GM23338 (cell line): ENCODE results near the gene TXNL1. TPM values are rescaled to one million over a fixed set of nuclear protein-coding genes. Genes with fewer than 3 reads are reported as not detected.

ENCODE experiments used
- ATAC-seq: fragments of 200-7000 bp; cut with Tn5 transposase; 3 replicates; pipeline ENCODE4 v1.9.1; 2020
- DNase-seq: peaks from one replicate; pipeline ENCODE4 v3.0.0-alpha.2; 2015; ENCODE audit warnings: low spot score
- H2AFZ ChIP-seq: fragments of 200-600 bp; sonication (generic); 2 replicates; pipeline ENCODE4 v1.8.0; 2016; ENCODE audit warnings: antibody characterized with exemption, mild to moderate bottlenecking, moderate library complexity
- H3F3A ChIP-seq: fragments of 200-600 bp; sonication (generic); replicated peaks from 2 replicates; pipeline ENCODE4 v1.8.0; 2017; ENCODE audit warnings: antibody characterized with exemption, mixed run types, low read depth
- H3K27ac ChIP-seq: fragments of 200-600 bp; sonication (generic); 2 replicates; pipeline ENCODE4 v1.6.1; 2016; ENCODE audit warnings: low read depth
- H3K27me3 ChIP-seq: fragments of 200-600 bp; sonication (generic); 2 replicates; pipeline ENCODE4 v1.8.0; 2016; ENCODE audit warnings: mild to moderate bottlenecking, mixed run types, moderate library complexity; ENCODE audit not compliant: insufficient read depth
- H3K36me3 ChIP-seq: fragments of 200-600 bp; sonication (generic); 2 replicates; pipeline ENCODE4 v1.8.0; 2016; ENCODE audit warnings: mild to moderate bottlenecking; ENCODE audit not compliant: insufficient read depth
- H3K4me1 ChIP-seq: fragments of 200-600 bp; sonication (generic); 2 replicates; pipeline ENCODE4 v1.8.0; 2016; ENCODE audit warnings: mild to moderate bottlenecking, moderate library complexity; ENCODE audit not compliant: insufficient read depth
- H3K4me2 ChIP-seq: fragments of 200-600 bp; sonication (generic); 2 replicates; pipeline ENCODE4 v1.7.1; 2017; ENCODE audit warnings: mixed run types
- H3K4me3 ChIP-seq: fragments of 200-600 bp; sonication (generic); 2 replicates; pipeline ENCODE4 v1.6.1; 2016; ENCODE audit warnings: mixed run types
- H3K79me2 ChIP-seq: fragments of 200-600 bp; sonication (generic); replicated peaks from 2 replicates; pipeline ENCODE4 v1.8.0; 2017; ENCODE audit warnings: mild to moderate bottlenecking; ENCODE audit not compliant: insufficient read depth
- H3K9me2 ChIP-seq: fragments of 200-600 bp; sonication (generic); 2 replicates; pipeline ENCODE4 v1.8.0; 2017; ENCODE audit not compliant: insufficient read depth
- H4K20me1 ChIP-seq: fragments of 200-600 bp; sonication (generic); replicated peaks from 2 replicates; pipeline ENCODE4 v1.8.0; 2017; ENCODE audit warnings: mild to moderate bottlenecking; ENCODE audit not compliant: insufficient read depth
- H3K27ac Mint-ChIP-seq: 2 replicates; pipeline ENCODE4 v1.8.0; 2020; ENCODE audit warnings: inconsistent platforms, mild to moderate bottlenecking, moderate library complexity, mixed read lengths
- H3K27me3 Mint-ChIP-seq: 3 replicates; pipeline ENCODE4 v1.8.0; 2022; ENCODE audit warnings: low read depth, mild to moderate bottlenecking, moderate library complexity, mixed read lengths, inconsistent platforms; ENCODE audit not compliant: insufficient read depth, poor library complexity
- H3K36me3 Mint-ChIP-seq: 3 replicates; pipeline ENCODE4 v1.8.0; 2021; ENCODE audit warnings: low read depth, mild to moderate bottlenecking, inconsistent platforms, moderate library complexity, mixed read lengths
- H3K4me1 Mint-ChIP-seq: 3 replicates; pipeline ENCODE4 v1.8.0; 2020; ENCODE audit warnings: mild to moderate bottlenecking, inconsistent platforms, mixed read lengths
- H3K4me3 Mint-ChIP-seq: 3 replicates; pipeline ENCODE4 v1.8.0; 2021; ENCODE audit warnings: moderate library complexity, mild to moderate bottlenecking, inconsistent platforms, mixed read lengths
- H3K9me3 Mint-ChIP-seq: 3 replicates; pipeline ENCODE4 v1.8.0; 2020; ENCODE audit warnings: moderate library complexity, mild to moderate bottlenecking, inconsistent platforms, mixed read lengths
- CREB1 ChIP-seq: fragments of 250-450 bp; sonication (Bioruptor Pico); IDR thresholded peaks from 2 replicates; pipeline ENCODE4 v1.5.0; 2020; ENCODE audit warnings: low read depth, mild to moderate bottlenecking, moderate library complexity
- EZH2 ChIP-seq: fragments of 200-600 bp; sonication (generic); IDR thresholded peaks from one replicate; pipeline ENCODE4 v1.8.0; 2017; ENCODE audit warnings: antibody characterized with exemption, mild to moderate bottlenecking, low read depth; ENCODE audit not compliant: unreplicated experiment
- EZH2phosphoT487 ChIP-seq: fragments of 200-600 bp; sonication (generic); IDR thresholded peaks from one replicate; pipeline ENCODE4 v1.8.1; 2018; ENCODE audit warnings: antibody characterized with exemption; ENCODE audit not compliant: unreplicated experiment
- JUNB ChIP-seq: IDR thresholded peaks from one replicate; pipeline ENCODE4 v1.6.1; 2016; ENCODE audit warnings: antibody characterized with exemption; ENCODE audit not compliant: unreplicated experiment
- NANOG ChIP-seq: IDR thresholded peaks from 2 replicates; pipeline ENCODE4 v1.6.1; 2016; ENCODE audit warnings: antibody characterized with exemption, borderline replicate concordance
- POLR2AphosphoS5 ChIP-seq: IDR thresholded peaks from 2 replicates; pipeline ENCODE4 v1.6.1; 2016; ENCODE audit warnings: antibody characterized with exemption, low read depth
- STAT1 ChIP-seq: IDR thresholded peaks from one replicate; pipeline ENCODE4 v1.6.1; 2016; ENCODE audit warnings: antibody characterized with exemption; ENCODE audit not compliant: unreplicated experiment
- ZNF114 ChIP-seq: fragments of 250-450 bp; sonication (Bioruptor Pico); IDR thresholded peaks from 2 replicates; pipeline ENCODE4 v1.5.0; 2020; ENCODE audit warnings: mild to moderate bottlenecking, moderate library complexity
- ZNF331 ChIP-seq: fragments of 250-450 bp; sonication (Bioruptor Pico); IDR thresholded peaks from 2 replicates; pipeline ENCODE4 v1.5.0; 2020; ENCODE audit warnings: low read depth, mild to moderate bottlenecking, moderate library complexity
- polyA plus RNA-seq: library from polyadenylated mRNA; unstranded; fragments of >200 nt; fragmentation: Nextera tagmentation; extraction: Ambion mirVana; gene quantifications from 2 replicates; pipeline ENCODE4 v1.2.1, GENCODE V29; 2016
- total RNA-seq: library from RNA; depleted of rRNA; stranded (reverse); fragments of >200 nt; shearing (Covaris generic); gene quantifications from 2 replicates; pipeline ENCODE4 v1.2.3, GENCODE V29; 2014
- TF ChIP-seq, protein P1 (sequence below), 2 experiments: fragments of 200-600 bp in 1 of 2; sonication (generic) in 1 of 2; conservative IDR thresholded peaks; 2 replicates each; pipeline versions ENCODE4 v1.5.1 to v1.6.1; 2016 to 2017; ENCODE audit warnings: antibody characterized with exemption in 2 of 2, low read depth in 2 of 2, mild to moderate bottlenecking in 2 of 2, moderate library complexity in 1 of 2
- TF ChIP-seq, protein P2 (sequence below): IDR thresholded peaks from 2 replicates; pipeline ENCODE4 v1.6.1; 2016; ENCODE audit warnings: antibody characterized with exemption

Gene TXNL1
- total and polyA plus RNA-seq, 2 experiments from 2014 or later = 73.6 to 135 TPM

DNA sequence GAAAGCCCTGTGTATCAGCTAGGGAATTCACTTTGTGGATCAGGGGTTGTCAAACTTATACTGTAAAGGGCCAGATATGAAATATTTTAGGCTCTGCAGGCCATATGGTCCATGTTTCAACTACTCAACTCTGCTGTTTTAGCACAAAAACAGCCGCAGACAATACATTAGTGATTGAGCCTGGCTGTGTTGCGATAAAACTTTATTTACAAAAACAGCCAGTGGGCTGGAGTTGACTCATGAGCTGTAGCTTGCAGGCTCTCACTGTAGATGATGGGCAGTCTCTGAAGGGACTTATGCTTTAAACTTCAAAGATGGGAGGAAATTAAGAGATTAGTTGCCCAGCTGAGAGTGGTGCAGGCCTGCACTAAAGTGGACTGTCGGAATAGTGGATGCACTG, 45.9 kb upstream of the TXNL1 start (continued):
- TF ChIP-seq EZH2 (no peak), ZNF114 (CRISPR knock-in tag) (no peak), ZNF331 (CRISPR knock-in tag) (no peak), POLR2AphosphoS5 (no peak), NANOG (no peak), CREB1 (CRISPR knock-in tag) (no peak), STAT1 (no peak), JUNB (no peak)
- TF ChIP-seq, protein P1, sequence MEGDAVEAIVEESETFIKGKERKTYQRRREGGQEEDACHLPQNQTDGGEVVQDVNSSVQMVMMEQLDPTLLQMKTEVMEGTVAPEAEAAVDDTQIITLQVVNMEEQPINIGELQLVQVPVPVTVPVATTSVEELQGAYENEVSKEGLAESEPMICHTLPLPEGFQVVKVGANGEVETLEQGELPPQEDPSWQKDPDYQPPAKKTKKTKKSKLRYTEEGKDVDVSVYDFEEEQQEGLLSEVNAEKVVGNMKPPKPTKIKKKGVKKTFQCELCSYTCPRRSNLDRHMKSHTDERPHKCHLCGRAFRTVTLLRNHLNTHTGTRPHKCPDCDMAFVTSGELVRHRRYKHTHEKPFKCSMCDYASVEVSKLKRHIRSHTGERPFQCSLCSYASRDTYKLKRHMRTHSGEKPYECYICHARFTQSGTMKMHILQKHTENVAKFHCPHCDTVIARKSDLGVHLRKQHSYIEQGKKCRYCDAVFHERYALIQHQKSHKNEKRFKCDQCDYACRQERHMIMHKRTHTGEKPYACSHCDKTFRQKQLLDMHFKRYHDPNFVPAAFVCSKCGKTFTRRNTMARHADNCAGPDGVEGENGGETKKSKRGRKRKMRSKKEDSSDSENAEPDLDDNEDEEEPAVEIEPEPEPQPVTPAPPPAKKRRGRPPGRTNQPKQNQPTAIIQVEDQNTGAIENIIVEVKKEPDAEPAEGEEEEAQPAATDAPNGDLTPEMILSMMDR (conservative IDR thresholded peaks at IDR 0.05; ENCODE audit: low read depth in 2 of 2) = no peak

DNA sequence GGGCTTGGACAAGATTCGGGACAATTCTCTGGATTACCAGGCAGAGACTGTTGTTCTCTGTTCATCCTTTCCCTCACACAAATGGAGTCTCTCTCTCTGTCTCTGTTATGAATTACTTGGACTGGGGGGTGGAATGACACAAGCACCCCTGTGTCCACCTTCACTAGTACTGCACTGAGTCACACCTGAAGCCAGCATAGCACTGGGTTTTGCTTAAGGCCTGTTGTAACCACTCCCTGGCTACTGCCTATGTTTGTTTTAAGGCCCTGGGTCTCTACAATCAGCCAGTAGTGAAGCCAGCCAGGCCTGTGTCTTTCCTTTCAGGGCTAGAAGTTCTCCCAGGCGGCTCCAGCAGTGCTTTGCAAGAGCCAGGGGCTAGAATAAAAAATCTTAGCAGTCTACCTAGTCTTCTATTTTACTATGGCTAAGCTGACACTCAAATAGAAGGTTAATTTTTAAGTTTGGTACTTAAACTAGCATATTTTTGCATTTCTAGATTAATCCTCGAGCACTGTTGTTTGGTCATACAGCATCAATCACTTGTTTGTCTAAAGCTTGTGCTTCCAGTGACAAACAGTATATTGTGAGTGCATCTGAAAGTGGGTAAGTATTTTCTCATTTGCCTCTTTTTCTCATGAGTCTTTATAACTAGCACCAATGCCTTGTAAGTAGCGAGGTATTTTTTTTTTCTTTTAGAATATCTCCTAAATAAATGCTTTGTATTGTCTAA, 40.6 kb upstream of the TXNL1 start:
- Histone ChIP-seq H3K9me2 (no peaks in the 10 kb centered on the region), H3F3A (no peaks in the 10 kb centered on the region), H3K36me3 (no peaks in the 10 kb centered on the region)

More for the DNA sequence above, 40.6 kb upstream of the TXNL1 start:
- Histone ChIP-seq H3K27me3 (no peaks in the 10 kb centered on the region), H3K4me2 (no peak overlapping the region), H2AFZ (no peak overlapping the region), H3K4me1 (no peaks in the 10 kb centered on the region), H3K27ac (no peak overlapping the region), H4K20me1 (no peaks in the 10 kb centered on the region), H3K79me2 (no peaks in the 10 kb centered on the region), H3K4me3 (no peak overlapping the region)
- no peaks in the 10 kb centered on the region for H3K4me1 Mint-ChIP-seq
- no peaks in the 10 kb centered on the region for H3K9me3 Mint-ChIP-seq
- no peaks in the 10 kb centered on the region for H3K36me3 Mint-ChIP-seq
- peaks cover 8% of the 10 kb centered on the region for H3K27me3 Mint-ChIP-seq
- no peak overlapping the region for H3K4me3 Mint-ChIP-seq
- no peak for TF ChIP-seq POLR2AphosphoS5
- no peak for TF ChIP-seq EZH2phosphoT487
- TF ChIP-seq, protein P2, sequence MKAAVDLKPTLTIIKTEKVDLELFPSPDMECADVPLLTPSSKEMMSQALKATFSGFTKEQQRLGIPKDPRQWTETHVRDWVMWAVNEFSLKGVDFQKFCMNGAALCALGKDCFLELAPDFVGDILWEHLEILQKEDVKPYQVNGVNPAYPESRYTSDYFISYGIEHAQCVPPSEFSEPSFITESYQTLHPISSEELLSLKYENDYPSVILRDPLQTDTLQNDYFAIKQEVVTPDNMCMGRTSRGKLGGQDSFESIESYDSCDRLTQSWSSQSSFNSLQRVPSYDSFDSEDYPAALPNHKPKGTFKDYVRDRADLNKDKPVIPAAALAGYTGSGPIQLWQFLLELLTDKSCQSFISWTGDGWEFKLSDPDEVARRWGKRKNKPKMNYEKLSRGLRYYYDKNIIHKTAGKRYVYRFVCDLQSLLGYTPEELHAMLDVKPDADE = no peak
- TF ChIP-seq JUNB = no peak
- no peak for TF ChIP-seq STAT1
- TF ChIP-seq EZH2 = no peak
- no peak for DNase-seq
- ATAC-seq = no peak
- no peak overlapping the region for H3K27ac Mint-ChIP-seq
